ENCODE measurements around the gene WNT4. TPM values are rescaled to one million over a fixed set of nuclear protein-coding genes. Genes with fewer than 3 reads are reported as not detected.

Gene WNT4
- total and polyA plus RNA-seq, 2 of the 8 experiments (the other 6 are each of a cell fraction or from before 2014, with no cell fraction given): 1.3 to 6.6 TPM

- TF ChIP-seq ASH2L (IDR thresholded peaks at IDR 0.05; ENCODE audit: low read length) (no peak), GTF2F1 (IDR thresholded peaks at IDR 0.05; ENCODE audit: borderline replicate concordance, low read depth, low read length) (no peak), SP1 (IDR thresholded peaks at IDR 0.05; ENCODE audit: low read depth, low read length) (no peak), HDAC2 (IDR thresholded peaks at IDR 0.05; ENCODE audit: borderline replicate concordance in 1 of 2, low read depth in 2 of 2, low read length in 2 of 2) (no peak), ATF3 (IDR thresholded peaks at IDR 0.05; ENCODE audit: insufficient read depth, low read depth, low read length) (no peak)
Measured at GRCh38 chr1:22166439-22166838, 23.5 kb upstream of the WNT4 start (continued).
